ENCODE measurements around the gene CD99. TPM values are rescaled to one million over a fixed set of nuclear protein-coding genes. Genes with fewer than 3 reads are reported as not detected.

The CD99 gene
- total and polyA plus RNA-seq, 2 donors (not counting 3 experiments of a cell fraction or from before 2014, with no cell fraction given) = 364 to 654 TPM

- FAIRE-seq = peak; percentile 48
Observed at GRCh38 chrX:2697306-2697705, 6.2 kb downstream of the CD99 start.

More at GRCh38 chrX:2697306-2697705, 6.2 kb downstream of the CD99 start:
- H3K9me3 ChIP-seq (replicated peaks; ENCODE audit: control insufficient read depth, insufficient read depth, low read length) = no peaks in the 10 kb centered on the region
- H4K20me1 ChIP-seq (replicated peaks; ENCODE audit: control insufficient read depth, extremely low read depth, insufficient read depth, low read length) = no peaks in the 10 kb centered on the region
- H3K4me3 ChIP-seq (replicated peaks in 1 of 3; ENCODE audit: insufficient read depth in 1 of 3, low read depth in 1 of 3, low read length in 3 of 3) = peak overlapping the region in 2 of 3 experiments; percentile 10 to 49
- peak overlapping the region; percentile 87 for H3K27ac ChIP-seq (ENCODE audit: insufficient read depth, low read depth, low read length)
- peaks cover 0 to 4% of the 10 kb centered on the region in 2 experiments for H3K36me3 ChIP-seq (ENCODE audit: control insufficient read depth in 2 of 2, extremely low read depth in 1 of 2, insufficient read depth in 2 of 2, low read length in 2 of 2)
- no peak for DNase-seq (ENCODE audit: low read depth, low spot score)
- TF ChIP-seq CTCF (IDR thresholded peaks at IDR 0.05; ENCODE audit: extremely low read depth in 1 of 2, insufficient read depth in 1 of 2, low read depth in 1 of 2, low read length in 2 of 2) = no peak
- no peak for TF ChIP-seq JUN (IDR thresholded peaks at IDR 0.05; ENCODE audit: borderline replicate concordance, insufficient read depth, insufficient read length, low read depth)
- TF ChIP-seq GATA2 (IDR thresholded peaks at IDR 0.05; ENCODE audit: insufficient read depth, insufficient read length, low read depth, low read length) = no peak
- TF ChIP-seq MAX (IDR thresholded peaks at IDR 0.05; ENCODE audit: insufficient read depth, insufficient read length) = no peak
- TF ChIP-seq MYC (IDR thresholded peaks at IDR 0.05; ENCODE audit: low read depth, low read length) = no peak
- no peak for TF ChIP-seq POLR2A (IDR thresholded peaks at IDR 0.05; ENCODE audit: low read depth, low read length)
- TF ChIP-seq POLR2AphosphoS5 (IDR thresholded peaks at IDR 0.05; ENCODE audit: insufficient read depth, low read depth, low read length) = no peak
- no peak for TF ChIP-seq FOS (IDR thresholded peaks at IDR 0.05; ENCODE audit: borderline replicate concordance, insufficient read depth, low read length)
- no peak for TF ChIP-seq EZH2 (IDR thresholded peaks at IDR 0.05; ENCODE audit: borderline replicate concordance, low read depth, low read length, severe bottlenecking)
- no peaks in the 10 kb centered on the region for H3K9me1 ChIP-seq (replicated peaks; ENCODE audit: control insufficient read depth, extremely low read depth, insufficient read depth, low read length)
- H3K79me2 ChIP-seq (ENCODE audit: control insufficient read depth, insufficient read depth, low read length) = peaks cover 93% of the 10 kb centered on the region
- peaks cover 65% of the 10 kb centered on the region for H3K4me1 ChIP-seq (ENCODE audit: control insufficient read depth, extremely low read depth, insufficient read depth, low read length)
- POLR2A ChIA-PET = no interaction called here
- peak overlapping the region; percentile 67 for H3K4me2 ChIP-seq (ENCODE audit: insufficient read depth, low read length)
- no peak overlapping the region for H2AFZ ChIP-seq (ENCODE audit: low read depth, low read length)
- BruUV-seq (replicated peaks) = TSS peak; percentile 6
- peak overlapping the region; percentile 72 for H3K9ac ChIP-seq (replicated peaks; ENCODE audit: extremely low read depth, insufficient read depth, low read length)
- H3K27me3 ChIP-seq (ENCODE audit: control insufficient read depth in 2 of 2, insufficient read depth in 2 of 2, low read length in 2 of 2) = no peaks in the 10 kb centered on the region
- dilution Hi-C loops (cut with MboI; ENCODE audit: extremely low pct_ligation_motif_present, low sequenced_read_pairs) = no loop called here
- intact Hi-C loops (cut with micrococcal nuclease) = loop anchor here (2.0 kb wide), 2 partner anchors 47 to 83 kb away; no protein-coding TSS in a partner anchor
- CTCF ChIA-PET = no interaction called here

All from endothelial cell of umbilical vein (primary cell).